Stomach (tissue), 4 donors: Measurements from ENCODE around the gene ATP11A.

ENCODE experiments used
- CTCF ChIP-seq, 7 experiments: fragments of 450-650 bp in 4 of 7; fragments of 200-600 bp in 3 of 7; sonication (generic) in 3 of 7; IDR thresholded peaks; one replicate each; pipeline ENCODE4 v1.5.1; 2016 to 2019; ENCODE audit warnings: antibody characterized with exemption in 7 of 7, control low read depth in 2 of 7, mild to moderate bottlenecking in 1 of 7
- EP300 ChIP-seq: sonication (generic); formaldehyde crosslinking; IDR thresholded peaks from one replicate; pipeline ENCODE4 v1.6.1; 2017; ENCODE audit warnings: antibody characterized with exemption
- POLR2A ChIP-seq, 4 donors: fragments of 450-650 bp; IDR thresholded peaks; one replicate each; pipeline ENCODE4 v1.6.1; 2016; ENCODE audit warnings: antibody characterized with exemption in 4 of 4, control low read depth in 2 of 4, mild to moderate bottlenecking in 1 of 4, moderate library complexity in 1 of 4

- TF ChIP-seq CTCF (IDR thresholded peaks at IDR 0.05) (no peak), EP300 (no peak), POLR2A (IDR thresholded peaks at IDR 0.05) (no peak)
Measured at GRCh38 chr13:112894673-112895481, 205.0 kb downstream of the ATP11A start.
